CD4-positive, alpha-beta T cell treated with Interleukin-21 for 1 hour (primary cell): Measurements from ENCODE around the gene CPN2.

Experiments used
- DNase-seq: peaks from one replicate; pipeline ENCODE4 v3.0.0-alpha.2; 2020

The CPN2 gene

GRCh38 chr3:194350726-194351071 is 429 bp downstream of the CPN2 start:
- DNase-seq: no peak

GRCh38 chr3:194348354-194348753 is 2.8 kb downstream of the CPN2 start:
- DNase-seq: no peak

GRCh38 chr3:194346621-194347020 is 4.5 kb downstream of the CPN2 start:
- no peak for DNase-seq

GRCh38 chr3:194346035-194346434 is 5.1 kb downstream of the CPN2 start:
- DNase-seq: no peak

GRCh38 chr3:194344012-194344411 is 7.1 kb downstream of the CPN2 start:
- DNase-seq: peak; percentile 68

GRCh38 chr3:194343561-194343893 is 7.6 kb downstream of the CPN2 start:
- no peak for DNase-seq

GRCh38 chr3:194342861-194343560 is 8.1 kb downstream of the CPN2 start:
- DNase-seq: no peak

GRCh38 chr3:194340757-194341400 is 10.2 kb downstream of the CPN2 start:
- no peak for DNase-seq

GRCh38 chr3:194339840-194340239 is 11.3 kb downstream of the CPN2 start:
- DNase-seq: no peak

GRCh38 chr3:194339356-194339755 is 11.8 kb downstream of the CPN2 start:
- no peak for DNase-seq

- no peak for DNase-seq
These were observed 13.0 kb downstream of the CPN2 start for GRCh38 chr3:194337965-194338753.

- no peak for DNase-seq
These were observed 14.3 kb downstream of the CPN2 start for GRCh38 chr3:194336601-194337355.

- DNase-seq: no peak
These were observed 17.2 kb downstream of the CPN2 start for GRCh38 chr3:194333981-194334320.

- DNase-seq: peak; percentile 87
These were observed 17.7 kb downstream of the CPN2 start for GRCh38 chr3:194333212-194333980.

- DNase-seq: no peak
These were observed 18.3 kb downstream of the CPN2 start for GRCh38 chr3:194332858-194333211.

- DNase-seq: no peak
These were observed 20.5 kb downstream of the CPN2 start for GRCh38 chr3:194330579-194330978.

GRCh38 chr3:194330160-194330559 is 21.0 kb downstream of the CPN2 start:
- DNase-seq: no peak

GRCh38 chr3:194329583-194329965 is 21.6 kb downstream of the CPN2 start:
- DNase-seq: no peak

- no peak for DNase-seq
These were observed 22.1 kb downstream of the CPN2 start for GRCh38 chr3:194328942-194329582.

- DNase-seq: no peak
These were observed 23.0 kb downstream of the CPN2 start for GRCh38 chr3:194328053-194328657.

- peak; percentile 18 for DNase-seq
These were observed 23.7 kb downstream of the CPN2 start for GRCh38 chr3:194327218-194328052.
